HUES48 (cell line): ENCODE measurements around the gene ERGIC1.
"Not testable (repeated sequence)": the region's sequence is repeated elsewhere in the genome, so short reads cannot be mapped to it uniquely, and the experiment has no call there.

Source experiments
- H3K27ac ChIP-seq: one replicate; pipeline ENCODE4 v1.7.0; 2013; ENCODE audit warnings: low read depth, low read length, inconsistent platforms
- H3K27me3 ChIP-seq: 2 replicates; pipeline ENCODE4 v1.6.1; 2013; ENCODE audit warnings: mild to moderate bottlenecking, low read length; ENCODE audit not compliant: control insufficient read depth, insufficient read depth
- H3K36me3 ChIP-seq: 2 replicates; pipeline ENCODE4 v1.6.1; 2013; ENCODE audit warnings: low read length; ENCODE audit not compliant: control insufficient read depth, insufficient read depth
- H3K4me1 ChIP-seq: 2 replicates; pipeline ENCODE4 v1.6.1; 2013; ENCODE audit warnings: mild to moderate bottlenecking, low read length; ENCODE audit not compliant: control insufficient read depth, insufficient read depth
- H3K4me3 ChIP-seq: 2 replicates; pipeline ENCODE4 v1.5.1; 2013; ENCODE audit warnings: mild to moderate bottlenecking, low read depth, low read length
- H3K9ac ChIP-seq: 2 replicates; pipeline ENCODE4 v1.6.1; 2013; ENCODE audit warnings: mild to moderate bottlenecking, low read depth, low read length, moderate library complexity
- H3K9me3 ChIP-seq: 2 replicates; pipeline ENCODE4 v1.6.1; 2013; ENCODE audit warnings: low read length; ENCODE audit not compliant: control insufficient read depth, insufficient read depth

Gene ERGIC1

GRCh38 chr5:172833686-172834414 is at the start of gene ERGIC1:
ERGIC1 (plus strand) TSS chr5:172834251; CDS start chr5:172834414, 163 bp downstream.
- Histone ChIP-seq H3K36me3 (peaks cover 12% of the 10 kb centered on the region; the same call in 1 of the 2 replicates), H3K27me3 (no peaks in the 10 kb centered on the region), H3K4me3 (peak within 1 kb of the TSS; percentile 68), H3K27ac (peak within 1 kb of the TSS; percentile 92), H3K9me3 (no peaks in the 10 kb centered on the region), H3K9ac (peak within 1 kb of the TSS; percentile 53; the same call in 1 of the 2 replicates), H3K4me1 (peaks cover 22% of the 10 kb centered on the region)

- Histone ChIP-seq H3K4me1 (peaks cover 8% of the 10 kb centered on the region; the same call in 1 of the 2 replicates), H3K9me3 (no peaks in the 10 kb centered on the region), H3K27me3 (no peaks in the 10 kb centered on the region), H3K36me3 (no peaks in the 10 kb centered on the region), H3K27ac (no peak overlapping the region), H3K9ac (no peak overlapping the region), H3K4me3 (no peak overlapping the region)
Measured at GRCh38 chr5:172785429-172786088, 48.5 kb upstream of the ERGIC1 start.

GRCh38 chr5:172786736-172787462 is 47.2 kb upstream of the ERGIC1 start:
- H3K4me1 ChIP-seq = peaks cover 8% of the 10 kb centered on the region; the same call in 1 of the 2 replicates
- no peaks in the 10 kb centered on the region for H3K9me3 ChIP-seq
- peak overlapping the region; percentile 56 for H3K27ac ChIP-seq
- no peaks in the 10 kb centered on the region for H3K27me3 ChIP-seq
- H3K4me3 ChIP-seq = no peak overlapping the region
- no peaks in the 10 kb centered on the region for H3K36me3 ChIP-seq
- no peak overlapping the region for H3K9ac ChIP-seq

GRCh38 chr5:172787538-172787937 is 46.5 kb upstream of the ERGIC1 start:
- not testable (repeated sequence) for H3K4me3 ChIP-seq, H3K27me3 ChIP-seq, H3K36me3 ChIP-seq, H3K9me3 ChIP-seq, H3K4me1 ChIP-seq, H3K9ac ChIP-seq
- peak overlapping the region; percentile 56 for H3K27ac ChIP-seq

GRCh38 chr5:172788771-172789686 is 45.0 kb upstream of the ERGIC1 start:
- no peaks in the 10 kb centered on the region for H3K9me3 ChIP-seq
- peaks cover 8% of the 10 kb centered on the region; the same call in 1 of the 2 replicates for H3K4me1 ChIP-seq
- H3K9ac ChIP-seq = no peak overlapping the region
- H3K36me3 ChIP-seq = no peaks in the 10 kb centered on the region
- no peak overlapping the region for H3K4me3 ChIP-seq
- peak overlapping the region; percentile 48 for H3K27ac ChIP-seq
- H3K27me3 ChIP-seq = no peaks in the 10 kb centered on the region

- no peaks in the 10 kb centered on the region for H3K27me3 ChIP-seq
- no peak overlapping the region for H3K27ac ChIP-seq
- H3K36me3 ChIP-seq = no peaks in the 10 kb centered on the region
- H3K4me3 ChIP-seq = no peak overlapping the region
- no peak overlapping the region for H3K9ac ChIP-seq
- no peaks in the 10 kb centered on the region for H3K9me3 ChIP-seq
- H3K4me1 ChIP-seq = peaks cover 8% of the 10 kb centered on the region; the same call in 1 of the 2 replicates
Measured at GRCh38 chr5:172789687-172790495, 44.2 kb upstream of the ERGIC1 start.

GRCh38 chr5:172790496-172790889 is 43.6 kb upstream of the ERGIC1 start:
- Histone ChIP-seq H3K27me3 (no peaks in the 10 kb centered on the region), H3K27ac (no peak overlapping the region), H3K36me3 (no peaks in the 10 kb centered on the region), H3K4me1 (peaks cover 8% of the 10 kb centered on the region; the same call in 1 of the 2 replicates), H3K9ac (no peak overlapping the region), H3K9me3 (no peaks in the 10 kb centered on the region), H3K4me3 (no peak overlapping the region)

GRCh38 chr5:172791286-172791685 is 42.8 kb upstream of the ERGIC1 start:
- H3K9me3 ChIP-seq = no peaks in the 10 kb centered on the region
- H3K9ac ChIP-seq = no peak overlapping the region
- H3K36me3 ChIP-seq = no peaks in the 10 kb centered on the region
- no peaks in the 10 kb centered on the region for H3K27me3 ChIP-seq
- no peak overlapping the region for H3K4me3 ChIP-seq
- peaks cover 8% of the 10 kb centered on the region; the same call in 1 of the 2 replicates for H3K4me1 ChIP-seq
- H3K27ac ChIP-seq = no peak overlapping the region

- Histone ChIP-seq H3K4me1 (peaks cover 8% of the 10 kb centered on the region; the same call in 1 of the 2 replicates), H3K27me3 (no peaks in the 10 kb centered on the region), H3K27ac (no peak overlapping the region), H3K9ac (no peak overlapping the region), H3K36me3 (no peaks in the 10 kb centered on the region), H3K4me3 (no peak overlapping the region), H3K9me3 (no peaks in the 10 kb centered on the region)
Measured at GRCh38 chr5:172791726-172792445, 42.2 kb upstream of the ERGIC1 start.
